ENCODE data around the gene LIPT1.

LIPT1 gene

GRCh38 chr2:99139003-99139402 is 15.8 kb upstream of the LIPT1 start:
- ChIA-PET POLR2A (no interaction called here), CTCF (no interaction called here)
- no peak for DNase-seq (ENCODE audit: extremely low spot score)
- TF ChIP-seq FOXA1 (IDR thresholded peaks at IDR 0.05) (no peak), NFRKB (IDR thresholded peaks at IDR 0.05) (no peak), SP1 (IDR thresholded peaks at IDR 0.05) (no peak), HDGF (IDR thresholded peaks at IDR 0.05; ENCODE audit: borderline replicate concordance) (no peak), FOXM1 (IDR thresholded peaks at IDR 0.05; ENCODE audit: borderline replicate concordance) (no peak), ELF4 (IDR thresholded peaks at IDR 0.05) (no peak), TARDBP (IDR thresholded peaks at IDR 0.05) (no peak)

GRCh38 chr2:99140056-99140859 is 14.5 kb upstream of the LIPT1 start:
- DNase-seq (ENCODE audit: extremely low spot score), result no peak
- TF ChIP-seq FOXA1 (IDR thresholded peaks at IDR 0.05) (no peak), NFRKB (IDR thresholded peaks at IDR 0.05) (no peak), LEF1 (IDR thresholded peaks at IDR 0.05; ENCODE audit: borderline replicate concordance) (no peak), SUZ12 (IDR thresholded peaks at IDR 0.05) (no peak), ARNT (IDR thresholded peaks at IDR 0.05) (no peak), L3MBTL2 (conservative IDR thresholded peaks at IDR 0.05) (no peak; the same call in 1 of the 2 replicates), HDGF (IDR thresholded peaks at IDR 0.05; ENCODE audit: borderline replicate concordance) (no peak), BHLHE40 (IDR thresholded peaks at IDR 0.05; ENCODE audit: borderline replicate concordance) (no peak), CTBP1 (IDR thresholded peaks at IDR 0.05; ENCODE audit: borderline replicate concordance) (no peak), ELF4 (IDR thresholded peaks at IDR 0.05) (no peak)
- ChIA-PET CTCF (interaction anchor here (0.5 to 1.2 kb wide), 3 partner anchors 14 to 792 kb away, joined by 3 to 4 read pairs (median 4); partner anchors contain the start of genes LIPT1 and TSGA10), POLR2A (interaction anchor here (0.7 to 4.9 kb wide), 9 partner anchors 8 to 1103 kb away, joined by 3 to 77 read pairs (median 6); partner anchors contain the start of genes CRACDL, LIPT1, MITD1 and MRPL30)

DNA sequence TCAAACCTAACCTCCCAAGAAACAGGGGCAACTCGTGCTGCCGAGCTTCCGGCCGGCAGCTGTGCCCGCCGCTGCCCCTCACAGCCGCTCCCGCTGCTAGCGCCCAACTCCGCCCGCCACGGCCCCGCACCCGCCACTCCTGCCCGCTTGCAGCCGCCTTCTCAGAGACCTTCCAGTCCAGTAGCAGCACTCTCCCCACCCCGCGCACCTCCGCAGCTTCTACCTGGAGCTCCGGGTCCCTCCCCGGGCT is 14.0 kb upstream of the LIPT1 start:
- CTCF ChIA-PET, result interaction anchor here (0.7 to 1.2 kb wide), 2 partner anchors 14 to 793 kb away, joined by 3 to 4 read pairs; partner anchors contain the start of genes LIPT1 and TSGA10
- DNase-seq (ENCODE audit: extremely low spot score), result no peak
- no peak for TF ChIP-seq LEF1 (IDR thresholded peaks at IDR 0.05; ENCODE audit: borderline replicate concordance)
- peak; percentile 61 for TF ChIP-seq L3MBTL2 (conservative IDR thresholded peaks at IDR 0.05)
- no peak for TF ChIP-seq ZNF384 (IDR thresholded peaks at IDR 0.05)
- POLR2A ChIA-PET, result interaction anchor here (0.7 to 4.9 kb wide), 10 partner anchors 9 to 1104 kb away, joined by 3 to 77 read pairs (median 5); partner anchors contain the start of genes CRACDL, LIPT1, MITD1 and MRPL30

DNA sequence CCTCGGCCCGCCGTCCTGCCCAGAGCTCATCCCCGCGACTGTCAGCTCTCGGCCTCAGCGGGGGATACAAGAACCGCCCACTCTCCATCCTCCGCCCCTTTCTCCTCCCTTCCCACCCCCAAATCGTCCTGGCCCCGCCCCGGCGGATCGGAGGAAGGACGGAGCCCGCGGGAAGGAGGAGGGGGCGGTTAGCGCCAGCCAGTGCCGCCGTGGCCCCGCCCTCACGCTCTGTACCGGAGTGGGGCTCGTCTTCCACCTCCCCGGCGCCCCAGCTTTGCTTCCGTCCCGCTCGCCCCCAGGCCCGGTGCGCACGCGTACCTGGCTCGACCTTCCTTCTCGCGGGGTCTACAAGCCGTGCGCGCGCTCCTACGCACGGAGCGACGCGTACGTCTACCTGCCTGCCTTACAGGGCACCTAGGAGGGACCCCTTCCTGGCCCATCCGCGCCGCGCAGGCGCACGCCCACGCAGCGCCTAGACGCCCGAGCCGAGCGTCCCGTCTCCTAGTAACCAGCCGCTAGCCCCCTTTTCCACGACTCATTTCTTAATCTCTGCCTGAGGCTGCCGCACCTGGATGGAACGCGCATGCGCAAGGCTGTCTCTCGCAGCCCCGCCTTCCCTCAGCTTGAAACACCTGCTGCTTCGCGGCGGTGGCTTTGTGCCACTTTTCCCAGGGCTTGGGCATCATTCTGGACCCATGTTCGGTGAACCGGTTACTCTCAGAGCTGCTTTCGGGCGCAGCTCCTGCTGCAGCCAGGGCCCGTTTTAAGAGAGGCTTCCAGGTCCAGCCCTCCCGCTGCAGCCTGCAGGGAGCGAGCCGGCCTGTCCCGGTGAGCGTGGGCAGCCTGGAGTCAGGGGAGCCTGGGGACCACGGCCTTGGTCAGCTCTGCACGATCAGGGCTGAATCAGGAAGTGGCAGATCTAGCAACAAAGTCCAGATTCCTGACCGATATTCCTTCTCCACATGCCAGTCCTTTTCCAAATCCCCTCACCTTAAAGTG is 13.4 kb upstream of the LIPT1 start, which contains the start of gene C2orf15:
Gene C2orf15, plus strand, starts transcription at position 598 of the 999 bp plus-strand sequence. CDS start 8,852 bp downstream, outside the sequence.
- TF ChIP-seq ARNT (IDR thresholded peaks at IDR 0.05) (no peak), L3MBTL2 (conservative IDR thresholded peaks at IDR 0.05) (peak; percentile 59), HDGF (IDR thresholded peaks at IDR 0.05; ENCODE audit: borderline replicate concordance) (peak; percentile 84; the same call in 1 of the 2 replicates), NFRKB (IDR thresholded peaks at IDR 0.05) (no peak)
- DNase-seq (ENCODE audit: extremely low spot score), result peak; percentile 90
- ChIA-PET POLR2A (interaction anchor here (0.7 to 4.9 kb wide), 11 partner anchors 9 to 1105 kb away, joined by 3 to 77 read pairs (median 4); partner anchors contain the start of genes CRACDL, LIPT1, MITD1 and MRPL30), CTCF (interaction anchor here (1.2 kb wide), 1 partner anchor 13 kb away, joined by 3 read pairs; the partner anchor contains the start of genes LIPT1 and TSGA10)

DNA sequence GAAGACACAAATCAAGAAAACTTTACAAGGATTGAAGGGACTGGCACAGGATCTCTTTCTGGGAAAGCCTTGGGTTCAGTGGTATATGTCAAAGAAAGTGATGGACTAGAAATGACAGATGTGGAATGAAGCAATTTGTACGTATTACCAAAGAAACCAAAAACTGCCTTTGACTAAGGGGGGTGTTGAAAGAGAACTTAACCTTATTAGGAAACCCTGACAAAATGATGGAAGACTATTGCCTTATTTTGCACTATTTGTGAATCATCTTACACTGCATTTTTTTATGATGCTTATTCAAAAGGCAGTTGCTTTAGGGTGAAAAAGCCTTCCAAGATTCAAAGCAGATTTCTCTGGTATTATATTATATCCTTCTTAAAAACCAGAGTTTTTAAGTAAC is 4.1 kb upstream of the LIPT1 start:
- CTCF ChIA-PET, result no interaction called here

DNA sequence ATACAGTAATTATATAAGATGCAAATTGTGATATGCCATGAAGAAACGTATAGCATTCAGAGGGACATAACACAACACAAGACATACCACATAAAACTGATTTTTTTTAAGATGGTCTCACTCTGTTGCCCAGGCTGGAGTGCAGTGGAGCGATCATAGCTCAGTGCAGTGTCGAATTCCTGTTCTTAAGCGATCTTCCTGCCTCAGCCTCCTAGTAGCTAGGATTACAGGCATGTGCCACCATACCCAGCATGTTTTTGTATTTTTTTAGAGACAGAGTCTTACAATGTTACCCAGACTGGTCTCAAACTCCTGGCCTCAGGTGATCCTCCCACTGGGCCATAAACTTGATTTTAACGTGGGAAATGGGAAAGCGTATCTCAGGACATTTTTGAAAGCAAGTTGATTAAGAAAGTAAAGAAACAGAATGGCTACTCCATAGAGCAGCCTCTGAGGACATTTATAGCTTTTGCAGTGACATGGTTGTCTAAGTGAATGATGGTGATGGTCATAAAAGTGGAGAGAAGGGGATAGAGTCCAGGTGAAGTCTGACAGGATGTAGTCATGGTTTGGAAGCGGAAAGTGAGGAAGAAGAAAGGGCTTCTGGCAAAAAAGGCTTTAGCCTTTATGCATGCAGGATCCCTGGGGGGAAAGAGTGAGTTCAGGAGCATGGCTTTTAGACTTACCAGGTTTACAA is 2.4 kb upstream of the LIPT1 start:
- TF ChIP-seq FOXK2 (IDR thresholded peaks at IDR 0.05), result no peak
- TF ChIP-seq NFRKB (IDR thresholded peaks at IDR 0.05), result no peak
- TF ChIP-seq, protein P1, sequence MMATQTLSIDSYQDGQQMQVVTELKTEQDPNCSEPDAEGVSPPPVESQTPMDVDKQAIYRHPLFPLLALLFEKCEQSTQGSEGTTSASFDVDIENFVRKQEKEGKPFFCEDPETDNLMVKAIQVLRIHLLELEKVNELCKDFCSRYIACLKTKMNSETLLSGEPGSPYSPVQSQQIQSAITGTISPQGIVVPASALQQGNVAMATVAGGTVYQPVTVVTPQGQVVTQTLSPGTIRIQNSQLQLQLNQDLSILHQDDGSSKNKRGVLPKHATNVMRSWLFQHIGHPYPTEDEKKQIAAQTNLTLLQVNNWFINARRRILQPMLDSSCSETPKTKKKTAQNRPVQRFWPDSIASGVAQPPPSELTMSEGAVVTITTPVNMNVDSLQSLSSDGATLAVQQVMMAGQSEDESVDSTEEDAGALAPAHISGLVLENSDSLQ (IDR thresholded peaks at IDR 0.05), result peak; percentile 22; the same call in 1 of the 2 replicates
- DNase-seq (ENCODE audit: extremely low spot score), result no peak
- ChIA-PET CTCF (no interaction called here), POLR2A (interaction anchor here (5.6 kb wide), 1 partner anchor 10 kb away, joined by 77 read pairs; the partner anchor contains the start of gene C2orf15)

More for the DNA sequence above, 4.1 kb upstream of the LIPT1 start:
- no peak for DNase-seq (ENCODE audit: extremely low spot score)
- POLR2A ChIA-PET, result no interaction called here
- no peak for TF ChIP-seq BHLHE40 (IDR thresholded peaks at IDR 0.05; ENCODE audit: borderline replicate concordance)
